Uterus (tissue), 2 donors: ENCODE results near the gene HMGXB4.

ENCODE experiments used
- CTCF ChIP-seq, 4 experiments: fragments of 200-600 bp in 2 of 4; fragments of 450-650 bp in 2 of 4; sonication (generic) in 2 of 4; IDR thresholded peaks; one replicate each; pipeline ENCODE4 v1.5.1; 2016 to 2019; ENCODE audit warnings: antibody characterized with exemption in 4 of 4, mild to moderate bottlenecking in 2 of 4, moderate library complexity in 1 of 4
- POLR2A ChIP-seq, 2 donors: fragments of 450-650 bp; IDR thresholded peaks; one replicate each; pipeline ENCODE4 v1.6.1; 2016; ENCODE audit warnings: antibody characterized with exemption in 2 of 2, mild to moderate bottlenecking in 1 of 2, moderate library complexity in 1 of 2

- TF ChIP-seq POLR2A (IDR thresholded peaks at IDR 0.05) (no peak), CTCF (IDR thresholded peaks at IDR 0.05) (no peak)
Observed at GRCh38 chr22:35314161-35314942, 57.1 kb downstream of the HMGXB4 start.
